GM21529 (cell line): ENCODE data around the gene AFF3.
"Not testable (repeated sequence)": the region's sequence is repeated elsewhere in the genome, so short reads cannot be mapped to it uniquely, and the experiment has no call there.

Experiments used
- ATAC-seq: cut with Tn5 transposase; IDR thresholded peaks from one replicate; pipeline ENCODE4 v1.9.1; 2021; ENCODE audit not compliant: unreplicated experiment

AFF3 gene

DNA sequence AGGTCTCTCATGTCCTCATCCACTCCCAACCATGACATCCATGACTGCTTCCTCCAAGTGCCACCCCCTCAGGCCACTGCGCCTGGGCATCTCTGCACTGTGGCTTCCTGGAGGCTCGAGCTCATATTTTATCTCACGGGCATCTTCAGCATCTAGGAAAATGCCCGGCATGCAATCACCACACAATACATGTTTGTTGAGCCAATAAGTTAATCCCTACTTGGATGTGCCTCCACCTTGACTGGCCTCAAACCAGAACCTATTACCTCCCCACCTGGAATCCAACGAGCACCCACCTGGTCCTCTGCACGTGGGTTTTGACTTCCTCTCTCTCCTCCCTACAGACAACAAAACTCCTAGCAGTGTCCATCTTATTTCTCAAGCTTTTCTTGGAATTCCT is 453.7 kb downstream of the AFF3 start:
- ATAC-seq = no peak

- ATAC-seq = no peak
Observed at GRCh38 chr2:99682275-99683060, 459.9 kb downstream of the AFF3 start.

DNA sequence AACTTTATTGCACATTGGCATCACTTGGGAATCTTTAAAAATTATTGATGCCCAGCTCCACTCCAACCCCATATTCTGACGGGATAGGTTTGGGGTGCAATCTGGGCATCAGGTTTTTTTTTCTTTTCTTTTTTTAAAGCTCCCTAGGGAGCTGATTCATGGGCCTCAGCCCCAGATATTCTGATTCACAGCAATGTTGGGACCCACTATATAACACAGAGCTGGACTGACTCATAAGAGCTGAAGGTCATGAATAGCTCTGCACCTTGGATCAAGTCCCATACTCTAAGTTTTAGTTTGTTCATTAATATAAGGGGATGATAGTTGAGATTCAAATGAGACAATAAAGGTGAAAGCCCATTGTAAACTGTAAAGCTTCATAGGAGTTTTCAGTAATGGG is 461.4 kb downstream of the AFF3 start:
- ATAC-seq = no peak

GRCh38 chr2:99679518-99679917 is 462.9 kb downstream of the AFF3 start:
- no peak for ATAC-seq

GRCh38 chr2:99678625-99679024 is 463.8 kb downstream of the AFF3 start:
- no peak for ATAC-seq

- ATAC-seq = no peak
Observed at GRCh38 chr2:99677814-99678213, 464.6 kb downstream of the AFF3 start.

DNA sequence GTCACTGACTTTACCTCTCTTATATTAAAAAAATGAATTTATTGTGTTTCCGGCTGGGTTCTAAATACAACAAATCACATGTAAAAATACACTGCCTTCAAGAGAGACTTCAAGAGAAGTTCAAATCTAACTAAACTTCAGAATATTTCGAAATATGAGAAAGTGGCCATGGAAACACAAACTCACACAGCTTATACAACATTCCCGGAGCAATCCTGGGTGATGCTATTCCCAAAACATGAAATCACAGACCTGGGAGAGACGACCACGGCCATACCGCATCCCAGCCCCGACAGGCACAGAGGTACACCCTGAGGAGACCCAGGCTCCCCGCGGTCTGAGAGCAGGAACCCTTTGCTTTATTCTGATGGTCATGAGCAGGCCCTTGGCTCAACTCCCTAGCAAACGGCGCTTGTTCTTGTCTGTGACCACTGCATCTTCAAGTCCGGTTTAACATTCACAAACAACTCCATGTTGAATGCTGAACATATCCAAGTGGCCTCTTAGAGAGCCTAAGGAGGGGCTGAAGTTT is 467.2 kb downstream of the AFF3 start:
- ATAC-seq = no peak

GRCh38 chr2:99674090-99674489 is 468.3 kb downstream of the AFF3 start:
- no peak for ATAC-seq

DNA sequence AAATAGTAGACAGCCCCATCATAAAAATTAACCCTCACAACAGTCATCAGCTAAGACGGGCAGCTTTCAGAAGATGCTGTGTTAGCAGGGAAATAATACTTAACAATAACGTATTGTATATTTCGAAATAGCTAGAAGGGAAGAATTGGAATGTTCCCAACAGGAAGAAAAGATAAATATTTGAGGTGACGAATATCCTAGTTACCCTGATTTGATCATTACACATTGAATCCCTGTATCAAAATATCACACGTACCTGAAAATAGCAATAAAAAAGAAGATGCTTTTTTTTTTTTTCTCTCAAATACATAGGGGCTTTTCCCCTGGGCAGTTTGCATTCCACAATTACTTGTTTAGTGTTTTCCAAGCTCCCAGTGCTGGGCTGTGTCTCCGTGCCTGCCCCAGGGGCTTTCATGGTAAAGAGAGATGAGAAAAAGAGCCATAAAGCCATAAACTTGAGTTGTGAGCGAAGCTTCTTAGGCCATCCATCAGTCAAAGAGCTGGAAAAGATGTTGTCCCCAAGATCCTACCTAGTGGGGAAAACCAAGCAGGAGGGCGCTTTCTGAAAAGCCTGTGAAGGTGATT is 469.5 kb downstream of the AFF3 start:
- ATAC-seq = no peak

DNA sequence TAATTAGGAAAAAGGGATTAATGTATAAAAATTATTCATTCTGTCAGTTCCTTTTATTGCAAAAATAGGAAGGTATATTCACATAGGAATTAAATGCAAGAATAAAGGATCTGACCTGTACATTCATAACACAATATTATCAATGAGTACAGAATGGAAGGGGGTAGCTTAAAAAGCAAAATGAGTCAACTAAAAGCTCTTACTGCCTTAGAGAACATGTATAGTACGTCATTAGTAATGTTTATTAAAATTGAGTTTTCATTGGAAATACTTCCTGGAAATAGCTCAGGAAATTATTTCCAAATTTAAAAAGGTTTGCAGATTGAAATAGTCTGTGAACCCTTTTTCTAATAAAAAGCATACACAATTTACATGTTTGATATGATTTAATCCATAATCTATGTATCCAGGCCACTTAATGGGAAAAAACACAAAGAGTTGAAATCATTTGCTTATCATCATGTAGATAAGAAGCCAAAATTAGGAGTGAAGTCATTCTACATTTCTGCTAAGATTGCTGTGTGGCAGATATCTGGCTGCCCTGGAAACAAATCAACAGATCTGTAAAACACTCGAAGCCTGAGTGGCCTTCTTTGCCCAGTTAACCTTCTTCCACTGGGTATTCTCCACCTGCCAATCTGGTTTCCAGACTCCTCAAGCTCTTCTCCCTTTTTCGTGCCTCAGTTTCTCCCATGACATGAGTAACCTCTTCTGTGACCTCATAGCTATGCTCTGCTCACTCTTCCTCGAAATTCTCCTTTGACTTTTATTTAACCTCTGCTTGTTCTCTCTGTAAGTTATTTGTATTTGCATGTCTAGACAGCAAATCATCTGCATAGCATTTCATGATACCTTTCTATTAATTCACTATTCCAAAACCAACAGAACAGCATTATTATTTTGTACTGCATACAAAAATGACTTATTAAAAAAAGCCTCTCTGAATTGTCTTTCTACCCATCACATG is 471.3 kb downstream of the AFF3 start:
- no peak for ATAC-seq

DNA sequence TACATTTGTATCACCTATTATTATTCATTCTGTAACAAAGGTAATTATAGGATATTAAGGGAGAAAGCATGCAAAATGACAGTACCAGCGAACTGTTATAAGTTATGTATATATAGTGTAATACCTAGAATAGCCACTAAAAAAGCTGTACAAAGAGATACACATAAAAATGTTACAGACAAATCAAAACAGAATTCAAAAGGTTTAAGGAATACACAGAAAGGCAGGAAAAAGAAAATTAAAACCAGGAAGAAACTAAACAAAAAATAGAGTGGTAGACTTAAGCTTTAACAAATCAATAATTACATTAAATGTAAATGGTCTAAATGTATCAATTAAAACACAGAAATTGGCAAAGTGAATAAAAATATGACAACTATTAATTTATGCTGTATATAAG is 476.1 kb downstream of the AFF3 start:
- ATAC-seq = no peak

DNA sequence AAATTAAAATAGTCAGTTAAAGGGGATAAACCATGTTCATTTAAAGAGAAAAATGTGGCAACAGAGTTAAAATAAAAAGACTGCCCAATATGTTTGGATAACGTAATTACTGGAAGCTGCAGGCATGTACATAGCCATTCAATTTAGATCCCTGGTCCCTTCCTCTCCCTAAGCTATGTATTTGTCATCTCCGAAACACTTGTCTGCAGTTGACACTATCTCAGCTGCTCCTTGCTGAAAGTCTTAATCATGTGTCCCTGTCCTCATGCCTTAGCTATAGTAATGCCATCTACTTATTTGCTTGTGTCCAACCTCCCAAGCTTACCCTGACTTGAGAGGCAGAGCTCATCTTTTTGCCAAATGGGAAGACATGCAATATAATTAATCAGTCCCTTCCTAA is 478.7 kb downstream of the AFF3 start:
- no peak for ATAC-seq

- no peak for ATAC-seq
Observed at GRCh38 chr2:99662761-99663341, 479.5 kb downstream of the AFF3 start.

- ATAC-seq = not testable (repeated sequence)
Observed at GRCh38 chr2:99661761-99662160, 480.6 kb downstream of the AFF3 start.

DNA sequence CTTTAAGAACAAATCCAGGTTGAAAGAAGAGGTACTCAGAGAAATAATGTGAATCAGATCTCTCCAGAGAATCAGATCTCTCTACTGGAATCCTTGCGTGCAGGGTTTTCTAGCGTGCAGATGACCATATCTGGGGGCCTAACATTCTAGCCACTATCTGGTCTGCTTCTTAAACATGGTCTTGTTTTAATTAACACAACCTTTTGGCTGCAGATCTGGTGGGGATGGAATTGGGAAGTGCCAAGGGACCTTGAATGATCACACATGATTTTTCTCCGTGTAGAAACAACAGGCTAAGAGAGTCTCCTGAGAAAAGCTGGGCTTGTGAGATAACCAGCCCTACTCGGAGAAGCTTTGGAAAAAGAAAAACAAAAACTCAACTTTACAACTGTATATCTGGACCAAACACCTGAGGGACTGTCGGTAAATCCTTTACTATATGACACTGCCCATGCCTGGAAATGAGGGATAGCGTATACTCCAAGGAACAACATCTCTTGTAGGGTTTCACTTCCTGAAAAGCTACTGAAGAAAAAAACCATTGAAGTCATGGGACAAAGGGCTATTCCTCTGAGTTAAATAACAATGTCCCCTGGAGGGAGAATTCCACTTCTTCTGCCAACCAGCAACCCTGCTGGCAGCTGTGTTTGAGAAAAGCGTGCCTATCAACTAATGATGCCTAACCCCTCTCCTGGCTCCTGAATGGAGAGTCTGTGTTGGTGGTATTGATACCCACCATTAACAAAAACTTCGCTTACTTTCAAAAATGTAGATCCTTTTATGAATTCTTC is 481.6 kb downstream of the AFF3 start:
- no peak for ATAC-seq

DNA sequence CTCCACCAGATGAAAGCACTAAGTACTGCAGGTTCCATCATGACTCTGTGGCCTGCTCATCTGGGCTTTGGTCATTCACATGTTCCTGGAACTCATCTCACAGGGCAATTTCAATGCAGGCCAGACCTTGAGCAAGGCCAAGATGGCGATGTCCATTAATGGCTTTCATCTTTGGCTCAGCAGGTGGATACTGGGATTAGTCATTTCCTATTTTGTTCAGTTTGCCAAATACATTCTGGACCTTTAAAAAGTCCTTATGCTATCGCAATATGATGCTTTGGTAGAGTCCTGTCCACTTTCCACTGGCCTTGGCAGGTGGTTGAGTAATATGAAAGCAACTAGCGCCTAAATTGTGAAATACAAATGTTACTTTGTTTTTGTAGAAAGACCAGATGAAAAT is 482.5 kb downstream of the AFF3 start:
- no peak for ATAC-seq

- ATAC-seq = no peak
Observed at GRCh38 chr2:99657691-99658258, 484.6 kb downstream of the AFF3 start.

GRCh38 chr2:99656994-99657393 is 485.4 kb downstream of the AFF3 start:
- no peak for ATAC-seq

DNA sequence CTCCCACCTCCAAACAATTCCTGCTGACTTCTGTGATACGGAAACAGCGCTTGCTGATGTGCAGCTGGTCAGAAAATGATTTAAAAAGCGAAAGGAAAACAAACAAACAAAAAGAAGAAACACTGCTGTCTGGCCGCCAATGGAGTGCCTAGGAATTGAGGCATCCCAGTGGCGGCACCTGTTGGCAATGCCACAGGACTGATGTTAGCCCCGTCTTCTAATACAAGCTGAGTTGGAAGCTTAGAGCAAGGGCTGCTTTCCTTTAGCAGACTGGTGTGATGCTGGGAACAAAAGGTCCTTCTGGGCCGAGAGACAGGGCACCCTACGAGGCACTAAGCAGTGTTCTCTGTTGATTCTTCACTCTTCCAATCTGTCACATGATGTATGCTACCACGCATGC is 489.0 kb downstream of the AFF3 start:
- no peak for ATAC-seq

DNA sequence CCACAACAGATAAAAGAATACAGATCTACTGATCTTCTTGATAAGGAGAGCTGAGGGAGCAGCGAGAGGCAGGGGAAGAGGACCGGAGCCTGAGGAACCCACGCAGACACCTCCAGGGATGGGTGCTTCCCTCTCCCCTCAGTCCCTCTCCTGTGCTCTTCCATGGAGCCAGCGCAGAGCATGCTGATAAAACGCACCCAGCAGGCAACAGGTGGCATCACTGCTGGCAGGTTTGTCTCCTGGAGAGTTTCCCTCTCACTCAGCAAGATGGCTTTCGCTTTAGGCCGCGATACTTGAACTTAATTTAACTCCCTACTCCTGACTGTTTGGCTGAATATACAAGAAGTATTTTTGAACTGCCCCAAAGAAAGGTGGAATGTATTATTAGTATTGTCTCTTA is 489.5 kb downstream of the AFF3 start:
- no peak for ATAC-seq
